HG02870 (cell line): ENCODE results near the gene AATK.

Experiments
- ATAC-seq: cut with Tn5 transposase; IDR thresholded peaks from one replicate; pipeline ENCODE4 v1.9.1; 2021; ENCODE audit warnings: mild to moderate bottlenecking, moderate library complexity; ENCODE audit not compliant: unreplicated experiment

The AATK gene

GRCh38 chr17:81181811-81182185 is 15.8 kb upstream of the AATK start:
- ATAC-seq: no peak

GRCh38 chr17:81180836-81181810 is 15.1 kb upstream of the AATK start:
- no peak for ATAC-seq

DNA sequence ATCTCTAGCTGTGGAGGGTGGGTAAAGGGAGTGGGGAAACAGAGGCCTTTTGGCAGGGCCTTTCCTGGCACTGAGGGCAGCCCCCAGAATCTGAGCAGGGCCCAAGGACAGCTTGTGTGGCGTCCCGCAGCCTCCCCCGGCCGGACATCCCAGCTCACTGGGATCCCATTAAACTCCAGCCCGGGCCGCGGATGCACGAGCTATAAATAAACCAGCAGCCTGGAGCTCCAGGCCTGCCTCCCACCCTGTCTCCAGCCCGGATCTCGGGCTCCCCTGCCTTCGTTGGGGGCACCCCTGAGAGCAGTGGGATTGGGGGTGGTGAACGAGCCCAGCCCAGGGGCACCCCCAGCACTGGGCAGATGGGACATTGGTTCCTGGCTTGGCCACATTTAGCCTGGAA is 13.8 kb upstream of the AATK start:
- ATAC-seq: no peak

DNA sequence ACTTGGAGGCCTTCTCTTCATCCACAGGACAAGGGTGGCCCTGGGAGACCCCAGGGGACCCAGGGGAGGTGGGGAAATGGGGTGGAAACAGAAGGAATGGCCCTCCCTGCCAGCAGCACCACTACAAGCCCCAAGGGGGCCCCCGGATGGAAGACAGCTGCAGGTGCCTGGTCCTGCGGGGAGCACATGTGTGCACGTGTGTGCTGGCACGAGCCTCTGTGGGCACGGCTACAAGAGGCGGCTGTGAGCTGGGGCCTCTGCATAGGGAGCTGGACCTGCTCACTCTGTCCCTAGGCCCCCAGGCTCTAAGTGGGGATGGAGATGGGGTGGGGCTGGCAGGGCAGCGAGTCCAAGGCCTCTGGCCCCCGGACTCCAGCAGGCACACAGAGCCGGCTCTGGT is 13.2 kb upstream of the AATK start:
- no peak for ATAC-seq

GRCh38 chr17:81178136-81179091 is 12.4 kb upstream of the AATK start:
- no peak for ATAC-seq

DNA sequence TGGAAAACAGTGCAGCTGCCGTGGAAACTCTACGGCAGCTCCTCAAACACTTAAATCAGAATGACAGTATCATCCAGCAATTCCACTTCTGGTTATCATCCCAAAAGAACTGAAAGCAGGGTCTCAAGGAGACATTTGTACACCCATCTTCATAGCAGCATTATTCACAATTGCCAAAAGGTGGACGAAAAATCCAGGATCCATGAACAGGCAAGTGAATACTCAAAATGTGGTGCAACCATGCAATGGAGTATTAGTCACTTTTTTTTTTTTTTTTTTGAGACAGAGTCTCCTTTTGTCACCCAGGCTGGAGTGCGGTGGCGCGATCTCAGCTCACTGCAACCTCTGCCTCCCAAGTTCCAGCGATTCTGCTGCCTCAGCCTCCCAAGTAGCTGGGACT is 10.6 kb upstream of the AATK start:
- ATAC-seq: no peak

- no peak for ATAC-seq
These were observed 7.7 kb upstream of the AATK start for GRCh38 chr17:81173762-81174155.

DNA sequence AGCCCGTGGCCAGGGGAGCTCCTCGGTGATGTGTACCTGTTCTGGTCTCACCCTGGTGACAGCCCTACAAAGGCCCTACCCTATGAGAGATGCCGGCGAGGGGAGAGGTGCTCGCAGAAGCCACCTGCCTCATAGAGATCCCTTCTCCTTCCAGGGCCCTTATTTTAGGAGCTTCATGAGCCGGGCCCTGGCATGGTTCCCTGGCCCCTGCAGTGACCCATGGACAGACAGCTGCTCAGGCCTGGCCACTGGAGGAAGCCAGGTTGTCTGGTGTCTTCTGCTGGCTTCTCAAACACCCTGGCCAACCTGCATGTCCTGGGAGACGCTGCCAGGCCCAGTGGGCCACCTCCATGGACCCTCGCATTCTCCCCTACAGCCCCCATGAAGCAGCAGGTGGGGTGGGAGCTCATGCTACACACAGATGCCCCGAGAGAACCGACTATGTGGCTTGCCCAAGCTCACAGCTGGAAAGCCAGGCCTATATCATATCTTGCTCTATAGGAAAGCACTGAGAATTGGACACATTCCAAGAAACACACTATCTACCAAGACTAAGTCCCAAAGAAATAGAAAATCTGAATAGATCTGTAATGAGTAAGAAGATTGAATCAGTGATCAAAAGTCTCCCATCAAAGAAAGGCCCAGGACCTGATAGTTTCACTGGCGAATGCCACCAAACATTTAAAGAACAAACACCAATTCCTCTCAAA is 7.2 kb upstream of the AATK start:
- ATAC-seq: no peak

DNA sequence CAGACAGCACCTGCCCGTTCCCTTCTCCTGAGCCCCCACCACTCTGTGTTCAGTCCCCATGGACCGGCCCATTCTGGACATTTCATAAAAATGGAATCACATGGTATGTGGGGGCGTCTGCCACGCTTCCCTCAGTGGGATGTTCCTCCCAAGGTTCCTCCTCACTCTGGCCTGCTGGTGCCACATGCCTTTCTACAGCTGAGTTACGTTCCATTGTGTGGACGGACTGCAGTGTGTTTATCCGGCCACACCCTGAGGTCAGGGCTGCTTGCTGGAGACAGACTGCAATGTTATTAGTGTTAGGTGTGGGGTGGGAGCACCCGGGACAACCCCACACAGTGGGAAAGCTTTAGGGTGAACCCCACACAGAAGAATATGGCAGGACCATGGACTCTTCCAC is 5.9 kb upstream of the AATK start:
- no peak for ATAC-seq

DNA sequence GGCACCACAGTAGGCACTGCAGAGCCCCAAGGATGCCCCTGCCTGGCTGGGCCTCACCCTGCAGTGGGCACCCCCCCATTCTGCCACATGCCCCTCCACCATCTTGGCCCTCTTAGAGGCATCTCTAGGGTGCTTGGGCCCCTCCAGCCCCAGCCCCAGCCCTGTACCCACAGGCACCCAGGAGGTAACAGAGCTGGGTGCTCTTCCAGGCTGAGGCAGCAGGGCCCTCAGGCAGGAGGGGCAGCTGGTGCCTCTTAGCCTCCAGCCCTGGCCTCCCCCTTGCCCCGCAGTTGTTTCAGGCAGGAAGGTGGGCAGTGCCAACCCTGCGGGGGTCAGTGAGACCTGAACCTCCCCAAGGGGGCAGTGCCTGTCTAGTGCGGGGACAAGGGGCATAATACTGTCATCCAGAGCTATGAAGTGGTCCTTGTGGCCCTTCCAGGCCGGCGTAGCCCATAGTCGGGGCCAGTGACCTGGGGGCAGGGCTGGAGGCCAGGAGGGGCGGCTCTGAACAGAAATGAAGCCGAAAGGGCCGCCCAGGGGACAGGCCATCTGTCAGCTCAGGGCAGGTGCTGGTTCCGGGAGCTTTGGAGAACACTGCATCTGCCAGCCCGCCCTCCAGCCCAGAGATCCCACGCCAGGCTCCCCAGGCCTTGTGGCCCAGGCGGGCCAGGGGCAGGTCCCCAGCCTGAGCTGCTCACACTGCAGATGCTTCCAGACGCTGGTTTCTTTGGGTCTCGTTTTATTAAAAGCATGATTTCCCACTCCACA is 4.9 kb upstream of the AATK start:
- ATAC-seq: no peak

- ATAC-seq: no peak
These were observed 3.9 kb upstream of the AATK start for GRCh38 chr17:81169870-81170309.

- ATAC-seq: no peak
These were observed 1.6 kb upstream of the AATK start for GRCh38 chr17:81167638-81168037.

GRCh38 chr17:81167194-81167524 is 1.1 kb upstream of the AATK start:
- no peak for ATAC-seq

- ATAC-seq: no peak
These were observed 582 bp downstream of the AATK start, which contains the start of gene PVALEF for GRCh38 chr17:81165246-81166032. Gene PVALEF, plus strand, starts transcription at chr17:81165507. Its CDS starts 15,720 bp downstream, at chr17:81181227.

- no peak for ATAC-seq
These were observed 1.4 kb downstream of the AATK start for GRCh38 chr17:81164371-81165245.

DNA sequence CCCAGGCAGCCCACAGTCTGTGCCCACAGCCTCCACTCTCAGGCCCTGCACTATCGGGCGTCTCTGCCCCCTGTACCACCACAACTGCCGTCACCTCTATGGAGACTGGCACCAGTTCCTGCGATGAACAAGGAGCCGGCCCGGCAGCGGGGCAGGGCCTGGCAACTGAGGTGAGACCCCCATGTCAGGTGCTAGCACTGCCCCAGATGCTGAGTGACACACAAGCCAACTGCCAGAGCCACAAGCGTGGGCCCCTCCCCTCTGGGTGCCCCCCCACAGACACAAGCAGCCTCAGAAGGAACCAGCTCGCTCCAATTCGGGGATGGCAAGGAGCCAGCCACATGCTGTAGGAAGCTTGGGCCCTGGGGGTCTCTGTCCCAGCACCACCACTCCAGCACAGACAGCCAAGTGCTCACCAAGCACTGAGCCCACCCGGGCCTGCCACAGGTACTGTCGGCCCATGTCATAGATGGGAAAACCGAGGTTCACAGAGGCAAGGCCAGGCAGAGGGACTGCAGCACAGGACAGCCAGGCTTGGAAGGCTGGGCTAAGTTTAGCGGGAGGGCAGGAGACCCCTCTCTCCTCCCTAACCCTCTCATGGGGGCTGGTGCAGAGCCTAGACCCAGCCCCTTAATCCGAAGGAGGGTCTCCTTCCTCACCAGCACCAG is 2.2 kb downstream of the AATK start:
- no peak for ATAC-seq

DNA sequence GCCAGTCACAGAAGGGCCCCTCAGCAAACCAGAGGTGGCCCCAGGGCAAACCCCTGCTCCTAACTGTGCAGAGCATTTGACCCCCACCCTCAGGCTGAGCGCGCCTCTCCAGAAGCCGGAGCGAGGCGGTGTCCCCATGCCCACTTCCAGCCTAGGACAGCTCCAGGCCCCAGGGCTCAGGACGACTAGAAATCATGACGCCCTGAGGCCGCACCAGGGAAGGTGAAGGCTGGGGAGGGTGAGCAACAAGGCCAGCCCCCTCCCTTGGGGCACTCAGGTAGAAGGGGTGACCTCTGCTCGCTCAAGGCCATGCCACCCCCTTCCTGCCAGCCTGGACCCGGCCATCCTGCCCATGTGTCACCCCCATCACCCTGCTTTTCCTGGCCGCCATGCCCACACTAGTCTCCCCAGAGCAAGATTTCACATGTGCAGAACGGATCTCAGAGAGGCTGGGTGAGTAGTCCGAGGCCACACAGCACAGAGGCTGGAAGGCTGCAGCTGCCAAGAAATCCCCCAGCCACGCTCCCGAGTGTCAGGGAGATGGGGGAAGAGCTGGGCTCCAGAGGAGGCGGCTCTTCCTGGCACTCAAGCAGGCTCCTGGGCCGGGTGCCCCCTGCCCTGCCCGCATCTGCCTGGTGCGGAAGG is 2.8 kb downstream of the AATK start:
- no peak for ATAC-seq
